Activated B cell treated with CpG ODN at 0.5 μM for 24 hours (primary cell): ENCODE data around the gene MEAF6. TPM values are rescaled to one million over a fixed set of nuclear protein-coding genes. Genes with fewer than 3 reads are reported as not detected.

Experiments used
- ATAC-seq: fragments of 200-7000 bp; cut with Tn5 transposase; one replicate; pipeline ENCODE4 v1.10.0; 2021; ENCODE audit warnings: low read depth, mild to moderate bottlenecking, moderate library complexity
- CTCF ChIA-PET: fragments of 350-600 bp; sonication (Branson Sonifier 250); formaldehyde crosslinking; loops from one replicate; lab custom pipeline; 2021; ENCODE audit warnings: antibody characterized with exemption; lab: Charles Lee
- POLR2A ChIA-PET: fragments of 350-600 bp; sonication (Branson Sonifier 250); formaldehyde crosslinking; loops from one replicate; lab custom pipeline; 2021; ENCODE audit warnings: antibody characterized with exemption; lab: Charles Lee
- DNase-seq: peaks from one replicate; pipeline ENCODE4 v3.0.0; 2022
- H3K27ac Mint-ChIP-seq: one replicate; pipeline ENCODE4 v1.8.0; 2020; ENCODE audit warnings: mixed read lengths
- H3K27me3 Mint-ChIP-seq: one replicate; pipeline ENCODE4 v1.8.0; 2021; ENCODE audit warnings: mixed read lengths
- H3K36me3 Mint-ChIP-seq: one replicate; pipeline ENCODE4 v1.8.0; 2021; ENCODE audit warnings: low read depth, mixed read lengths
- H3K4me1 Mint-ChIP-seq: one replicate; pipeline ENCODE4 v1.8.0; 2021; ENCODE audit warnings: mixed read lengths
- H3K4me3 Mint-ChIP-seq: one replicate; pipeline ENCODE4 v1.8.0; 2020; ENCODE audit warnings: mild to moderate bottlenecking, mixed read lengths
- H3K9me3 Mint-ChIP-seq: one replicate; pipeline ENCODE4 v1.8.0; 2020; ENCODE audit warnings: mixed read lengths
- CTCF ChIP-seq: fragments of 200-600 bp; IDR thresholded peaks from one replicate; pipeline ENCODE4 v1.8.0; 2022; ENCODE audit warnings: antibody characterized with exemption, mild to moderate bottlenecking
- intact Hi-C: fragments of 100-400 bp; cut with micrococcal nuclease; formaldehyde crosslinking; loops from one replicate; pipeline ENCODE4 v1.15.1; 2024
- total RNA-seq: library from RNA; stranded (reverse); gene quantifications from 2 replicates; pipeline ENCODE4 v1.2.3, GENCODE V29; 2022

Gene MEAF6
- total RNA-seq, 1 donor from 2014 or later: 59.9 TPM

GRCh38 chr1:37559080-37559479 is 44.5 kb upstream of the MEAF6 start:
- TF ChIP-seq CTCF: no peak
- ChIA-PET CTCF (no interaction called here), POLR2A (interaction anchor here (0.6 kb wide), 1 partner anchor 306 kb away, joined by 4 read pairs; no protein-coding TSS in a partner anchor)
- no peak for ATAC-seq
- Mint-ChIP-seq H3K27me3 (peaks cover 9% of the 10 kb centered on the region), H3K27ac (no peak overlapping the region), H3K4me3 (no peak overlapping the region), H3K4me1 (peaks cover 2% of the 10 kb centered on the region), H3K36me3 (peaks cover 11% of the 10 kb centered on the region), H3K9me3 (no peaks in the 10 kb centered on the region)
- intact Hi-C loops: no loop called here
- DNase-seq: no peak

- DNase-seq (no peak), ATAC-seq (no peak)
- ChIA-PET POLR2A (no interaction called here), CTCF (no interaction called here)
- no peak for TF ChIP-seq CTCF
- H3K36me3 Mint-ChIP-seq: peaks cover 12% of the 10 kb centered on the region
- peaks cover 6% of the 10 kb centered on the region for H3K4me1 Mint-ChIP-seq
- no peaks in the 10 kb centered on the region for H3K9me3 Mint-ChIP-seq
- intact Hi-C loops: no loop called here
- H3K27ac Mint-ChIP-seq: no peak overlapping the region
- H3K4me3 Mint-ChIP-seq: no peak overlapping the region
- H3K27me3 Mint-ChIP-seq: peaks cover 9% of the 10 kb centered on the region
These were observed 43.8 kb upstream of the MEAF6 start for GRCh38 chr1:37558411-37558810.

GRCh38 chr1:37557402-37557801 is 42.8 kb upstream of the MEAF6 start:
- intact Hi-C loops: no loop called here

GRCh38 chr1:37556712-37557196 is 42.2 kb upstream of the MEAF6 start, which contains the start of gene DNALI1:
Gene DNALI1, plus strand, starts transcription at chr1:37556940. Its CDS starts 55 bp downstream, at chr1:37556995.
- H3K36me3 Mint-ChIP-seq: peaks cover 19% of the 10 kb centered on the region
- H3K27me3 Mint-ChIP-seq: peaks cover 9% of the 10 kb centered on the region
- ChIA-PET CTCF (no interaction called here), POLR2A (no interaction called here)
- no peak within 1 kb of the TSS for H3K4me3 Mint-ChIP-seq
- no peak for DNase-seq
- no peak within 1 kb of the TSS for H3K27ac Mint-ChIP-seq
- no peak for ATAC-seq
- H3K9me3 Mint-ChIP-seq: no peaks in the 10 kb centered on the region
- peaks cover 22% of the 10 kb centered on the region for H3K4me1 Mint-ChIP-seq
- TF ChIP-seq CTCF: no peak
- intact Hi-C loops: no loop called here

More at GRCh38 chr1:37557402-37557801, 42.8 kb upstream of the MEAF6 start:
- ChIA-PET POLR2A (no interaction called here), CTCF (no interaction called here)
- Mint-ChIP-seq H3K4me1 (peaks cover 16% of the 10 kb centered on the region), H3K9me3 (no peaks in the 10 kb centered on the region), H3K27ac (no peak overlapping the region), H3K4me3 (no peak overlapping the region), H3K36me3 (peaks cover 16% of the 10 kb centered on the region), H3K27me3 (peaks cover 9% of the 10 kb centered on the region)
- no peak for DNase-seq
- ATAC-seq: no peak
- no peak for TF ChIP-seq CTCF

GRCh38 chr1:37553927-37554808 is 39.6 kb upstream of the MEAF6 start, which contains the start of gene SNIP1:
Gene SNIP1, minus strand, starts transcription at chr1:37554293. Its CDS starts 64 bp downstream, at chr1:37554229.
- ChIA-PET POLR2A (interaction anchor here (0.6 to 1.4 kb wide), 13 partner anchors 10 to 1660 kb away, joined by 3 to 8 read pairs (median 4); partner anchors contain the start of genes C1orf122, CDCA8, MEAF6 and MTF1), CTCF (interaction anchor here (1.4 to 1.5 kb wide), 3 partner anchors 39 to 66 kb away, joined by 3 to 5 read pairs (median 4); no protein-coding TSS in a partner anchor)
- Mint-ChIP-seq H3K27me3 (peaks cover 9% of the 10 kb centered on the region), H3K9me3 (no peaks in the 10 kb centered on the region), H3K27ac (peak within 1 kb of the TSS; percentile 95), H3K36me3 (peaks cover 41% of the 10 kb centered on the region), H3K4me3 (peak within 1 kb of the TSS; percentile 96), H3K4me1 (peaks cover 34% of the 10 kb centered on the region)
- DNase-seq: peak; percentile 84
- no peak for TF ChIP-seq CTCF
- intact Hi-C loops: loop anchor here (1.0 to 5.0 kb wide), 5 partner anchors 40 to 138 kb away; partner anchors contain the start of genes CDCA8, GNL2 and MEAF6
- ATAC-seq: peak; percentile 98
